HUES6 (cell line): Measurements from ENCODE around the gene CD79A.

ENCODE experiments used
- H3K27ac ChIP-seq: 2 replicates; pipeline ENCODE4 v1.7.0; 2013; ENCODE audit warnings: low read depth, mild to moderate bottlenecking, low read length, inconsistent platforms
- H3K27me3 ChIP-seq: 2 replicates; pipeline ENCODE4 v1.6.1; 2013; ENCODE audit warnings: low read length; ENCODE audit not compliant: control insufficient read depth, insufficient read depth
- H3K36me3 ChIP-seq: 2 replicates; pipeline ENCODE4 v1.6.1; 2013; ENCODE audit warnings: low read length; ENCODE audit not compliant: control insufficient read depth, insufficient read depth
- H3K4me1 ChIP-seq: 2 replicates; pipeline ENCODE4 v1.6.1; 2013; ENCODE audit warnings: low read length; ENCODE audit not compliant: control insufficient read depth, insufficient read depth
- H3K4me3 ChIP-seq: 2 replicates; pipeline ENCODE4 v1.5.1; 2013; ENCODE audit warnings: low read depth, low read length
- H3K9ac ChIP-seq: one replicate; pipeline ENCODE4 v1.6.1; 2013; ENCODE audit warnings: mild to moderate bottlenecking, low read length
- H3K9me3 ChIP-seq: 2 replicates; pipeline ENCODE4 v1.6.1; 2013; ENCODE audit warnings: low read depth, low read length; ENCODE audit not compliant: control insufficient read depth, insufficient read depth

CD79A gene

DNA sequence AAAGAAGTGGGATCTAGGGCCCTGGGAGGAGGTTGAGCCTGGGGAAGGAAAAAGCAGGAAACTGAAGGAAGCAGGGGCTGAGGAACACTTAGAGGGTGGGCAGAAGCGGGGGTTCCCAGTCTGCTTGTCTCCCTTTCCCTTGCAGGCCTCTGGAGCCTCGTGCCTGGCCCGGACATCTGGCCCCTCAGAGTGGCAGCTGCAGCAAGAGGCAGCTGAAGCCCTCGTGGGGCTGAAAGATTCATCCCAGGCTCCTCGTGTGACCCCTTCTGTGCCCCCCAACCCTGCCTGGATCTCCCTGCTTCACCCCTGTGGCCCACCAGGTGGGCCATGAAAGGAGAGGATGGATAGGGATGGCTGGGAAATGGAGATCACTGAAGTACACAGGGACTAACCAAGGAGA lies 26.7 kb upstream of the CD79A start:
- H3K27me3 ChIP-seq = peaks cover 32% of the 10 kb centered on the region
- no peak overlapping the region for H3K27ac ChIP-seq
- peaks cover 10% of the 10 kb centered on the region; the same call in 1 of the 2 replicates for H3K4me1 ChIP-seq
- no peak overlapping the region for H3K9ac ChIP-seq
- H3K36me3 ChIP-seq = no peaks in the 10 kb centered on the region
- no peaks in the 10 kb centered on the region for H3K9me3 ChIP-seq
- H3K4me3 ChIP-seq = no peak overlapping the region

GRCh38 chr19:41851456-41851855 lies 25.6 kb upstream of the CD79A start:
- Histone ChIP-seq H3K27ac (no peak overlapping the region), H3K9me3 (no peaks in the 10 kb centered on the region), H3K4me3 (no peak overlapping the region), H3K9ac (no peak overlapping the region), H3K4me1 (peaks cover 10% of the 10 kb centered on the region; the same call in 1 of the 2 replicates), H3K27me3 (peaks cover 32% of the 10 kb centered on the region), H3K36me3 (no peaks in the 10 kb centered on the region)

DNA sequence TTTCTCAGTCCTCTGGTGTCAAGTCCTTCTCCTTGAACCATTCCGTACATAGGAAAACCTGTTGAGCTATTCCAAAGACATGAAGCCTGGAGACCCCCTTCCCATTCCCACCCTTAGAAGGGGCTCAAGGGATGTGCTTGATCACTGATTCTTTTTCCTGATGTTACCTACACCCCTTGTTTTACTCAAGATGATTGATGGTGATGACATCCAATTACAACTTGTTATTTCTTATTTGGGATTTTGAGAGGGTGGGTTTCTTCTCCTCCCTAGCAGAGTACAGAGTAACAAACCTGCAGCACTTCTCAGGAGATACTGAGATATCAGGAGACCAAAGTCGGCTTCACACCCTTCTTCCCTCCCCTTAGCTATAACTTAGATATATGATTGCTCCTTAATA lies 23.7 kb upstream of the CD79A start:
- Histone ChIP-seq H3K9ac (no peak overlapping the region), H3K27me3 (peaks cover 28% of the 10 kb centered on the region), H3K36me3 (no peaks in the 10 kb centered on the region), H3K4me1 (peaks cover 10% of the 10 kb centered on the region; the same call in 1 of the 2 replicates), H3K4me3 (no peak overlapping the region), H3K9me3 (no peaks in the 10 kb centered on the region), H3K27ac (no peak overlapping the region)

- Histone ChIP-seq H3K4me1 (peaks cover 10% of the 10 kb centered on the region; the same call in 1 of the 2 replicates), H3K27ac (no peak overlapping the region), H3K4me3 (no peak overlapping the region), H3K9me3 (no peaks in the 10 kb centered on the region), H3K9ac (no peak overlapping the region), H3K36me3 (no peaks in the 10 kb centered on the region), H3K27me3 (peaks cover 28% of the 10 kb centered on the region)
Measured at GRCh38 chr19:41853768-41854167, 23.3 kb upstream of the CD79A start.

DNA sequence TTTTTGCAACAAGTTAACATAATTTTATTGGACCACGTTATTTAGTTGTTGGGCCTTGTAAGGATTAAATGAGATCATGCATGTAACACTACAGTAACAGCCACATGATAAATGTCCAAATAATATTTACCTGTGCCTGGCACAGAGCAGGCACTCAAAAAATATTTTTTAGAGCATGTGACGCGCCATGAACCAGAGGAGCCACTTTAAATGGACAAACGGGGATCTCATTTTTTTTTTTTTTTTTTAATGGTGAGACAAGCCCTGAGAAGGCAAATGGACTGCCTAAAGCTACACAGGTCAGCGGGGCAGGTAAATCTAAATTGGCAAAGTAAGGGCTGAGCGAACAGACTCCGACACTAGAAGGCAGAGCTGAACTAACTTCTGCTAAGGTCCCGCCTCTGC lies 17.9 kb upstream of the CD79A start:
- Histone ChIP-seq H3K27ac (no peak overlapping the region), H3K4me1 (peaks cover 19% of the 10 kb centered on the region), H3K9ac (no peak overlapping the region), H3K27me3 (peaks cover 8% of the 10 kb centered on the region), H3K9me3 (no peaks in the 10 kb centered on the region), H3K36me3 (peaks cover 38% of the 10 kb centered on the region), H3K4me3 (peak overlapping the region; percentile 37)

- H3K9me3 ChIP-seq = no peaks in the 10 kb centered on the region
- H3K4me3 ChIP-seq = peak within 1 kb of the TSS; percentile 82
- H3K4me1 ChIP-seq = peaks cover 24% of the 10 kb centered on the region
- peaks cover 44% of the 10 kb centered on the region for H3K36me3 ChIP-seq
- peak within 1 kb of the TSS; percentile 99 for H3K9ac ChIP-seq
- H3K27me3 ChIP-seq = peaks cover 2% of the 10 kb centered on the region
- H3K27ac ChIP-seq = peak within 1 kb of the TSS; percentile 96
Measured at GRCh38 chr19:41859618-41860418, 17.3 kb upstream of the CD79A start, which contains the start of gene RPS19. Gene RPS19, plus strand, starts transcription at chr19:41860255. Its CDS starts 520 bp downstream, at chr19:41860775.

GRCh38 chr19:41860419-41861115 lies 16.5 kb upstream of the CD79A start:
- H3K4me3 ChIP-seq = peak overlapping the region; percentile 82
- H3K27me3 ChIP-seq = no peaks in the 10 kb centered on the region
- peak overlapping the region; percentile 99 for H3K9ac ChIP-seq
- peaks cover 52% of the 10 kb centered on the region for H3K36me3 ChIP-seq
- H3K4me1 ChIP-seq = peaks cover 24% of the 10 kb centered on the region
- peak overlapping the region; percentile 96 for H3K27ac ChIP-seq
- H3K9me3 ChIP-seq = no peaks in the 10 kb centered on the region

DNA sequence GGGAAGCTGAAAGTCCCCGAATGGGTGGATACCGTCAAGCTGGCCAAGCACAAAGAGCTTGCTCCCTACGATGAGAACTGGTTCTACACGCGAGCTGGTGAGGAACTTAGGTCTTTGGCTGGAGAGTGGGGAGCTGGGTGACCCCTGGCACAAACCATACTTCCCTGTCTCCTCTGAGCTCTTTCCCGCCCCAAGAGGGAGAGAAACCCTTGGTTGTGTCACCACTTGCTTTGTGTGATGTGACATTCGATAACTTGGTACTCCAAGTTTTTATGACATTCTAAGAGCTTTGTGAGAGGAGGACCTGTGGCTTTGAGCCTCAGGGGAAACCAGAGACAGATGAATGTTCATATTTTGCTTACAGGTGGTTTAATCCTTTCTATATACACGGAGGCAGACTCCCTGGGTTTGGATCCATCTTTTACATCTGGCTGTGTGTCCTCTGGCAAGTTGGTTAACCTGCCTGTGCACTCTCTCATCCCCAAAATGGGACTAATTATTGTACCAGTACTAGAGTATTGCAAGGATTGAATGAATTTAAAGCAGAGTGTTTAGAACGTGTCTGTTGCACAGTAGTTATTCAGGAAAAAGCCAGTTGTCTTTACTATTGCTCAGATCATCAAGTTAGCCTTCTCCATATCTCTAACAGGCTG lies 15.8 kb upstream of the CD79A start:
- peak overlapping the region; percentile 99 for H3K9ac ChIP-seq
- peak overlapping the region; percentile 82 for H3K4me3 ChIP-seq
- H3K27ac ChIP-seq = peak overlapping the region; percentile 96
- peaks cover 24% of the 10 kb centered on the region for H3K4me1 ChIP-seq
- H3K9me3 ChIP-seq = no peaks in the 10 kb centered on the region
- H3K36me3 ChIP-seq = peaks cover 55% of the 10 kb centered on the region
- no peaks in the 10 kb centered on the region for H3K27me3 ChIP-seq

DNA sequence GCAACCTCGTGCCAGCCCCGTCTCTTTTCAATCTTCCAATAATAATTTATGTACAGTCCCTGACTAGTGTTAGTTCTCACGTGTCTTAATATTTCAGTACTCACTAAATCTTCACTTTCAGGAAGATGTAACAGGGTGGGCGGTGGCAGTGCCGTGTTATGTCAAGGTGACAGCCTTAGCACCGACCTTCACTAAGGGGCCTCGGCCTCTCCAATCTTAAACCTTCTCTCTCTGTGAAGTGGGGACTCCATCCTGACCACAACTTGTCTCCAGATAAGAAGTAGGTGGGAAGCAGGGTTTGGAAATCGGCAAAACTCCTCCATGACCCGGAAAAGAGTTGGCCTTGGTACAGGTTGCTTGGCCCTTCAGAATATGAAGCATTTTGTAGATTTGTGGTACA lies 15.2 kb upstream of the CD79A start:
- Histone ChIP-seq H3K36me3 (peaks cover 61% of the 10 kb centered on the region), H3K4me3 (peak overlapping the region; percentile 82), H3K4me1 (peaks cover 24% of the 10 kb centered on the region), H3K27me3 (no peaks in the 10 kb centered on the region), H3K27ac (0 out of 2 replicates have a peak overlapping the region, but pooled peaks have one; percentile 96), H3K9me3 (no peaks in the 10 kb centered on the region), H3K9ac (peak overlapping the region; percentile 99)

- Histone ChIP-seq H3K4me3 (peak overlapping the region; percentile 82), H3K36me3 (peaks cover 67% of the 10 kb centered on the region), H3K4me1 (peaks cover 24% of the 10 kb centered on the region), H3K9ac (peak overlapping the region; percentile 99), H3K9me3 (no peaks in the 10 kb centered on the region), H3K27ac (peak overlapping the region; percentile 1; the same call in 1 of the 2 replicates), H3K27me3 (no peaks in the 10 kb centered on the region)
Measured at GRCh38 chr19:41862445-41862986, 14.6 kb upstream of the CD79A start.
